Stimulated activated CD8-positive, alpha-beta memory T cell treated with anti-CD3 and anti-CD28 coated beads, Interleukin-12 subunit alpha, Interleukin-12 subunit beta, amount 100 ng/mL, for 1 hour (primary cell): ENCODE results near the gene MAGEB2.
"Not testable (repeated sequence)": the region's sequence is repeated elsewhere in the genome, so short reads cannot be mapped to it uniquely, and the experiment has no call there.

Source experiments
- DNase-seq: peaks from one replicate; pipeline ENCODE4 v3.0.0-alpha.2; 2020; ENCODE audit warnings: low read depth

Gene MAGEB2, protein sequence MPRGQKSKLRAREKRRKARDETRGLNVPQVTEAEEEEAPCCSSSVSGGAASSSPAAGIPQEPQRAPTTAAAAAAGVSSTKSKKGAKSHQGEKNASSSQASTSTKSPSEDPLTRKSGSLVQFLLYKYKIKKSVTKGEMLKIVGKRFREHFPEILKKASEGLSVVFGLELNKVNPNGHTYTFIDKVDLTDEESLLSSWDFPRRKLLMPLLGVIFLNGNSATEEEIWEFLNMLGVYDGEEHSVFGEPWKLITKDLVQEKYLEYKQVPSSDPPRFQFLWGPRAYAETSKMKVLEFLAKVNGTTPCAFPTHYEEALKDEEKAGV

DNA sequence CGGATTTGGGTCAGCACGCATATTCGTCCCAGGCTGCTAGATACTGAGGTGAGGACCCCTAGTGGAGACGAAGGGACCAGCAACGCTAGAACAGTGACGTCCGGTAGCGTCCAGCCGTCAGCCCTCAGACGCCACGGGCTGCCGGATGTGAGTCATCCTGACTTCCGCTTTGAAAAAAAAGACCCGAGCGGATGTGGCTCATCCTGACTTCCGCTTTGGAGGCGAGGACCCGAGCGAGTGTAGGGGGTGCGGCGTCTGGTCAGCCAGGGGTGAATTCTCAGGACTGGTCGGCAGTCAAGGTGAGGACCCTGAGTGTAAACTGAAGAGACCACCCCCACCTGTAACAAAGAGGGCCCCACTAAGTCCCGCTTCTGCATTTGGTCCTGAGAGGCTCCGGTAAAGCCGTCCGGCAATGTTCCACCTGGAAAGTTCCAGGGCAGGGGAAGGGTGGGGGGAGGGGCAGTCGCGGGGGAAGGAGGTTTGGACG lies at the start of gene MAGEB2:
TSS of gene MAGEB2 (plus strand) at position 207 of the 487 bp plus-strand sequence. CDS start 3,018 bp downstream, outside the sequence.
- DNase-seq, result no peak

DNA sequence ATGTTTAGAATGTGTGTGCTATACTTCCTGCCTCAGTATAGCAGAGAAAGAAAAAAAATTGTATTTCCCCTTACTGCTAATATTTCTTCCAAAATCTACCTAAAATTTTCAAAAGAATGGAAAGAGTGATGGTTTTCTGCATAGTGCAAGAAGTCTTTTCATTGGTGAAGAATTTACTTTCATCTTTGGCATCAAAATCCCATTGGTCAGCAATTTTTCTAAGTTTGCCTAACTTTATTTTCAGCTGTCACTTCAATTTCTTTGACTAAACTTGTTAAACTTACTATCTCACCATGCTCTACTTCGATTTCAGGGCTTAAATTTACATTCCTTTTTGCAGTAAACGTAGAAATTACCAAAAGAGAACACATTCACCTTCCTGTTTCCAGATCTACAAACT lies 44.5 kb upstream of the MAGEB2 start:
- no peak for DNase-seq

DNA sequence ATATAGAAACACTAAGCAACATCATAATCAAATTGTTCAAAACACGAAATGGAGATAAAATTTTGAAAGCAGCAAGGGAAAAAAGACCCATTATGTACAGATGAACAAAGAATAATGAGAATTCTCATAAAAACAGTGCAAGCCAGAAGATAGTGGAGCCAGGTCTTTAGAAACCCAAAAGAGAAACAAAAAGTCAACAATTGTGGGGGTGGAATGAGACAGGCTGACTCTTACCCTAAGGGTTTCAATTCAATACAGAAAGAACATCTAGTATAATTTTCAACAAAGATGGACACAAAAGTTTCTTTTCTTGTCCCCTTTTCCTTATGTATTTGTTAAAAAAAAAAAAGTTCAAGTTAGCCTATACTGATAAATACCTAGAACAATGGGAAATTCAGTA lies 34.0 kb upstream of the MAGEB2 start:
- DNase-seq, result no peak

- no peak for DNase-seq
Observed at GRCh38 chrX:30183554-30183953, 31.8 kb upstream of the MAGEB2 start.

DNA sequence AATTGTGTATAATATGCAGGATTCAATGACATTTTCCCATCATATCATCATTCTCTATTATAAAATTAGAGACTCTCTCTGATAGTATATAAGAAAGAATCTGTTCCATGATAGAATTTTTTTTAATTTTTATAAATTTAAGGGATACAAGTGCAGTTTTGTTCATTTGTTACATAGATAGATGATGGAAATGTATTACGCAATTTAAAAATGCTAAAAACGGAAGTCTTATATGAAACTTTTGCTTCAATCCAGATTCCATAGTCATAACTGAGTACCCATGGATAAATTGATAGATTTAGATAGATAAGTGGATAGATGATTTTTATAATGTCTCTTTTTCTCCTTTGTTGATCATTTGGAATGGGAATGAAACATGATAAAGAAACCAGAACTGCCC lies 24.9 kb upstream of the MAGEB2 start:
- DNase-seq, result no peak

DNA sequence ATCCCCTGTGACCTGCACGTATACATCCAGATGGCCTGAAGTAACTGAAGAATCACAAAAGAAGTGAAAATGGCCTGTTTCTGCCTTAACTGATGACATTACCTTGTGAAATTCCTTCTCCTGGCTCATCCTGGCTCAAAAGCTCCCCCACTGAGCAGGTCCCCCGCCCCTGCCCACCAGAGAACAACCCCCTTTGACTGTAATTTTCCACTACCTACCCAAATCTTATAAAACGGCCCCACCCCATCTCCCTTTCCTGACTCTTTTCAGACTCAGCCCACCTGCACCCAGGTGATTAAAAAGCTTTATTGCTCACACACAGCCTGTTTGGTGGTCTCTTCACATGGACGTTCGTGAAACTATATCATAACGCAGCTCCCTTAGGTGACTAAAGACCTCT lies 21.5 kb upstream of the MAGEB2 start:
- not testable (repeated sequence) for DNase-seq

DNA sequence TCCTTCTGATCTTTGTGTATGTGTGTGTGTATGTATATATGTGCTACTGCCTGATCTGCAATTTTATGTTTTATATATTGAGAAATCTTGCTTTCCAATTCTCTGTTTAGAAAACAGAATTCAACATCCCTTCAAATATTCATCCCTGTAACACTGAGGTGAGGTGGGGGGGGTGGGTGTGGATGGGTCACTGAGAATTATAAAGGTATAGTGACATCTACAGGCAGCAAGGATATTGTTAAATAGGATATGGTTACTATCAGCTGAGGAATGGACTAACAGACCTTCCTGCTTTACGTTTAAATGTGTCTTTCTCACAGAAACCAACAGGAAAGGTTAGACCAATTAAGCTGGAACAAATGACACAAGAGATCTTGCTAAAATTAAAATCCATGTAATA lies 19.0 kb upstream of the MAGEB2 start:
- no peak for DNase-seq

GRCh38 chrX:30212172-30212571 lies 3.2 kb upstream of the MAGEB2 start:
- DNase-seq, result no peak

DNA sequence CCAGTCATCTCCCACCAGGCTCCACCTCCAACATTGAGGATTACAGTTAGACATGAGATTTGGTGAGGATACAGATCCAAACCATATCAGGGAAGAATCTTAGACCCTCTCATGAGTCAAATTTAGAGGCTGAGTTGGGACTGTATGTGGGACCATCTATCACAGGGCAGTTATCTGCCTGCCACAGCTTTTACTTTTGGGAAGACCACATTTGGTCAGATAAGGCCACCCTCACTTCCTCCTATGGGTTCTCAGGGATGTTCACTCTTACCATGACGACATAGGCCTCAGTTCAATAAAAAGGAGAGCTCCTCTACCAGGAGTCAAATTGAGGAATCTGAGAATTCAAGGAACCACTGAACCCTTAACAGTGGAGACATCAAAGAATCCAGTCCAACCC lies 2.1 kb downstream of the MAGEB2 start:
- DNase-seq, result no peak

- no peak for DNase-seq
Observed at GRCh38 chrX:30219372-30219771, 4.0 kb downstream of the MAGEB2 start.

GRCh38 chrX:30220661-30221060 lies 5.3 kb downstream of the MAGEB2 start:
- no peak for DNase-seq

GRCh38 chrX:30224536-30224935 lies 9.2 kb downstream of the MAGEB2 start:
- no peak for DNase-seq

DNA sequence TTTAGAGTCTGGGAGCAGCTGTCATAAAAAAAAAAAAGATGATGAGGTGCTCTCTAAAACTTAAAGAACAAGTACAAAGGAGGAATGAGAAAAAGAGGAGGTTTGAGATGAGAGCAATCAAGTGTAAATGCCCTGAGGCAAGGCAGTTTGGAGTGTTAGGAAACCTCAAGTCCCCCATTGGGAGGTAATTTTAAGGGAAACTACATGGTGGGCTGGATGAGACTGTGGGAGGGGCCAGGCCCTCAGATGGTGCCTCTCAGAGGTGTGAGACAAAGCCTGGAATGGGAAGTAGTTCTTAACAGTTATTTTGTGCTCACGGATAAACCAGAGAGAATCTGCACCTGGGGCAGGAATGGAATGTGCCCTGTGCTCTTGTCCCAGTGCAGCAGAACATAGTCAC lies 13.2 kb downstream of the MAGEB2 start:
- no peak for DNase-seq

DNA sequence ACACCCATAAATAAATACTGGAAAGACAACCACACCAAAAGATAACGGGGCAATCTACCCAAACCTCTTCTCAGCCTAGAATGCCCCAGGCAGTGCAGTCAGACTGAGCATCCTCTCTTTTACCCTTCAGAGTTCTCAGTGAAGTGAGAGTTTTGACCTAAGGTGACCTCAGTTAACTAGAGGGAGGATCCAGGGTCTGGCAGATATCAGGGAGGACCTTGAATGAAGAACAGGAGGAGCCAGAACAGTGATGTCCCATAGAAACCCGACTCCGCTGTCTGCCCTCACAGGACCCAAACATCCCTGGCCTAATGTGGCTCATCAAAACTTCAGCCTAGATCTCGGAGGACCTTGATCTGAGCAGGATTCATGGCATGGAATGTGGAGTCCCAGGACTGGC lies 15.0 kb downstream of the MAGEB2 start, which contains the start of gene MAGEB3:
TSS of gene MAGEB3 (plus strand) at position 263 of the 400 bp plus-strand sequence. CDS start 5,268 bp downstream, outside the sequence.
- DNase-seq, result no peak

- DNase-seq, result no peak
Observed at GRCh38 chrX:30241724-30242415, 26.5 kb downstream of the MAGEB2 start, which contains the start of gene MAGEB4. Gene MAGEB4, plus strand, starts transcription at chrX:30242000. Its CDS starts 136 bp downstream, at chrX:30242136.

- no peak for DNase-seq
Observed at GRCh38 chrX:30246769-30247489, 31.6 kb downstream of the MAGEB2 start, which contains the start of gene MAGEB1. Gene MAGEB1, plus strand, starts transcription at chrX:30247146. Its CDS starts 3,348 bp downstream, at chrX:30250494.

GRCh38 chrX:30248854-30249253 lies 33.5 kb downstream of the MAGEB2 start:
- DNase-seq, result no peak

- DNase-seq, result no peak
Observed at GRCh38 chrX:30253257-30253656, 37.9 kb downstream of the MAGEB2 start.

- no peak for DNase-seq
Observed at GRCh38 chrX:30259927-30260326, 44.6 kb downstream of the MAGEB2 start.

GRCh38 chrX:30261012-30261411 lies 45.6 kb downstream of the MAGEB2 start:
- no peak for DNase-seq

- no peak for DNase-seq
Observed at GRCh38 chrX:30262763-30263162, 47.4 kb downstream of the MAGEB2 start.
